ENCODE data around the gene TMEM273.

DNA sequence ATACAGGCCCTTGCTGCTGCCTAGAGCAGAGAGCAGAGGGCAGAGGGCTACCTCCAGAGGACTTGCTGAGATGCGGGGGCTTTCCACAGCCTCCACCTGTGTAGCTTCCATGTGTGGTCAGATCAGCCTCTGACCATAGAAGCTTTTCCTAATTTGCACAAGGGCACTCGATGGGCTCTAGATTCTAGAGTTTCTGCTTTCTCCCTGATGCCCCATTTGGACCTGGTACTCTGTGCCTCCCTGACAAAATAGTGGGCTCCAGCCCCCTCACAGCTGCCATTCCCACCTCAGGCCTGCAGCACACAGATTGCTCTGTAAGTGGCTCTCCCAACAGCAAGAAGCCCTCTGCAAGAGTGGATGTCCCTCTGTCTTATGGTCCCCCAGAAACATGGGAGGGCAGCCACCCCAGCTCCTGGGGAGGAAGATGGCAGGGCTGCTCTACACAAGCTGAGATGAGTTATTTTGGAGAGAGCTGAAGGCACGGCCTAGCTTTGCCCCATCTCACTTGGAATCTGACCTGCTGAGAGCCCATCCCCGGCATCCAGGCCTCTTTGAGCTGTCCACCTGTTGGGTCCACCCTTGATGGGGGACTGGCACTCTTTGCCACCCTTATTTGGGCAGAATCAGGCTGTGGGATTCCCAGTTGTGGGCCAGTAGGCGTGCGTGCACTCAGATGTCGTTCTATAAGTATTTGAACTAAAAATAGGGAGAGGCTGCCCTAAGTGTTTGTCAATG lies 16.7 kb downstream of the TMEM273 start:
- TF ChIP-seq CTCF (IDR thresholded peaks at IDR 0.05), result no peak
- TF ChIP-seq POLR2A (IDR thresholded peaks at IDR 0.05), result no peak

All from ovary (tissue), 3 donors.